Parathyroid adenoma (tissue), 2 donors: ENCODE data around the gene ZRANB1.

Source experiments
- H2AFZ ChIP-seq: fragments of 300-600 bp; sonication (generic); one replicate; pipeline ENCODE4 v1.7.0; 2017; ENCODE audit warnings: antibody characterized with exemption, mild to moderate bottlenecking
- H3K27ac ChIP-seq: fragments of 300-600 bp; sonication (generic); one replicate; pipeline ENCODE4 v1.7.0; 2017
- H3K27me3 ChIP-seq: fragments of 300-600 bp; sonication (generic); one replicate; pipeline ENCODE4 v1.7.0; 2017; ENCODE audit warnings: low read length; ENCODE audit not compliant: control insufficient read depth, insufficient read depth
- H3K36me3 ChIP-seq: fragments of 300-600 bp; sonication (generic); one replicate; pipeline ENCODE4 v1.7.0; 2017; ENCODE audit warnings: low read length; ENCODE audit not compliant: control insufficient read depth, insufficient read depth
- H3K4me1 ChIP-seq: fragments of 300-600 bp; sonication (generic); one replicate; pipeline ENCODE4 v1.7.0; 2017; ENCODE audit warnings: control low read depth
- H3K4me2 ChIP-seq: fragments of 300-600 bp; sonication (generic); one replicate; pipeline ENCODE4 v1.7.0; 2017; ENCODE audit warnings: low read length
- H3K4me3 ChIP-seq: fragments of 300-600 bp; sonication (generic); one replicate; pipeline ENCODE4 v1.7.0; 2017; ENCODE audit warnings: low read depth, low read length
- H3K79me2 ChIP-seq: fragments of 300-600 bp; sonication (generic); one replicate; pipeline ENCODE4 v1.7.0; 2017; ENCODE audit warnings: control low read depth
- H3K9ac ChIP-seq: fragments of 300-600 bp; sonication (generic); one replicate; pipeline ENCODE4 v1.7.0; 2017; ENCODE audit warnings: mild to moderate bottlenecking
- H3K9me3 ChIP-seq: fragments of 300-600 bp; sonication (generic); one replicate; pipeline ENCODE4 v1.7.0; 2017; ENCODE audit warnings: low read length; ENCODE audit not compliant: control insufficient read depth
- CTCF ChIP-seq: fragments of 300-600 bp; sonication (generic); IDR thresholded peaks from one replicate; pipeline ENCODE4 v1.7.0; 2017; ENCODE audit warnings: antibody characterized with exemption, mild to moderate bottlenecking
- donor health status: primary hyperparathyroidism.

Gene ZRANB1

GRCh38 chr10:124918906-124919305, 23.0 kb upstream of the ZRANB1 start:
- H3K4me1 ChIP-seq: peaks cover 6% of the 10 kb centered on the region
- H3K9me3 ChIP-seq: no peaks in the 10 kb centered on the region
- H3K9ac ChIP-seq: no peak overlapping the region
- no peak overlapping the region for H3K27ac ChIP-seq
- peak overlapping the region; percentile 90 for H3K4me3 ChIP-seq
- no peak for TF ChIP-seq CTCF
- H3K36me3 ChIP-seq: no peaks in the 10 kb centered on the region
- no peak overlapping the region for H2AFZ ChIP-seq
- peaks cover 39% of the 10 kb centered on the region for H3K79me2 ChIP-seq
- peak overlapping the region; percentile 93 for H3K4me2 ChIP-seq
- H3K27me3 ChIP-seq: no peaks in the 10 kb centered on the region

GRCh38 chr10:124921261-124921660, 20.7 kb upstream of the ZRANB1 start:
- H3K27ac ChIP-seq: no peak overlapping the region
- H3K36me3 ChIP-seq: no peaks in the 10 kb centered on the region
- peaks cover 58% of the 10 kb centered on the region for H3K79me2 ChIP-seq
- no peak overlapping the region for H3K4me3 ChIP-seq
- peaks cover 6% of the 10 kb centered on the region for H3K4me1 ChIP-seq
- no peaks in the 10 kb centered on the region for H3K9me3 ChIP-seq
- H3K4me2 ChIP-seq: no peak overlapping the region
- H3K9ac ChIP-seq: no peak overlapping the region
- TF ChIP-seq CTCF: no peak
- no peaks in the 10 kb centered on the region for H3K27me3 ChIP-seq
- H2AFZ ChIP-seq: no peak overlapping the region

GRCh38 chr10:124923684-124924083, 18.2 kb upstream of the ZRANB1 start:
- no peaks in the 10 kb centered on the region for H3K9me3 ChIP-seq
- no peak overlapping the region for H3K4me3 ChIP-seq
- H3K27me3 ChIP-seq: no peaks in the 10 kb centered on the region
- H3K36me3 ChIP-seq: no peaks in the 10 kb centered on the region
- peaks cover 74% of the 10 kb centered on the region for H3K79me2 ChIP-seq
- no peak overlapping the region for H3K9ac ChIP-seq
- TF ChIP-seq CTCF: no peak
- H3K4me2 ChIP-seq: no peak overlapping the region
- no peak overlapping the region for H2AFZ ChIP-seq
- no peak overlapping the region for H3K27ac ChIP-seq
- H3K4me1 ChIP-seq: peaks cover 5% of the 10 kb centered on the region

- peaks cover 82% of the 10 kb centered on the region for H3K79me2 ChIP-seq
- H3K27me3 ChIP-seq: no peaks in the 10 kb centered on the region
- TF ChIP-seq CTCF: no peak
- no peak overlapping the region for H2AFZ ChIP-seq
- no peaks in the 10 kb centered on the region for H3K4me1 ChIP-seq
- H3K4me3 ChIP-seq: no peak overlapping the region
- H3K4me2 ChIP-seq: no peak overlapping the region
- H3K36me3 ChIP-seq: no peaks in the 10 kb centered on the region
- H3K9ac ChIP-seq: no peak overlapping the region
- no peak overlapping the region for H3K27ac ChIP-seq
- H3K9me3 ChIP-seq: no peaks in the 10 kb centered on the region
Measured at GRCh38 chr10:124926548-124926947, 15.4 kb upstream of the ZRANB1 start.

GRCh38 chr10:124928087-124928486, 13.8 kb upstream of the ZRANB1 start:
- TF ChIP-seq CTCF: no peak

More at GRCh38 chr10:124928087-124928486, 13.8 kb upstream of the ZRANB1 start:
- Histone ChIP-seq H3K9ac (no peak overlapping the region), H3K9me3 (no peaks in the 10 kb centered on the region), H3K79me2 (peaks cover 86% of the 10 kb centered on the region), H3K4me3 (no peak overlapping the region), H3K27me3 (no peaks in the 10 kb centered on the region), H3K4me1 (no peaks in the 10 kb centered on the region), H3K36me3 (no peaks in the 10 kb centered on the region), H2AFZ (no peak overlapping the region), H3K4me2 (no peak overlapping the region), H3K27ac (no peak overlapping the region)
